Measurements from ENCODE around the gene PRR33.

PRR33 gene

DNA sequence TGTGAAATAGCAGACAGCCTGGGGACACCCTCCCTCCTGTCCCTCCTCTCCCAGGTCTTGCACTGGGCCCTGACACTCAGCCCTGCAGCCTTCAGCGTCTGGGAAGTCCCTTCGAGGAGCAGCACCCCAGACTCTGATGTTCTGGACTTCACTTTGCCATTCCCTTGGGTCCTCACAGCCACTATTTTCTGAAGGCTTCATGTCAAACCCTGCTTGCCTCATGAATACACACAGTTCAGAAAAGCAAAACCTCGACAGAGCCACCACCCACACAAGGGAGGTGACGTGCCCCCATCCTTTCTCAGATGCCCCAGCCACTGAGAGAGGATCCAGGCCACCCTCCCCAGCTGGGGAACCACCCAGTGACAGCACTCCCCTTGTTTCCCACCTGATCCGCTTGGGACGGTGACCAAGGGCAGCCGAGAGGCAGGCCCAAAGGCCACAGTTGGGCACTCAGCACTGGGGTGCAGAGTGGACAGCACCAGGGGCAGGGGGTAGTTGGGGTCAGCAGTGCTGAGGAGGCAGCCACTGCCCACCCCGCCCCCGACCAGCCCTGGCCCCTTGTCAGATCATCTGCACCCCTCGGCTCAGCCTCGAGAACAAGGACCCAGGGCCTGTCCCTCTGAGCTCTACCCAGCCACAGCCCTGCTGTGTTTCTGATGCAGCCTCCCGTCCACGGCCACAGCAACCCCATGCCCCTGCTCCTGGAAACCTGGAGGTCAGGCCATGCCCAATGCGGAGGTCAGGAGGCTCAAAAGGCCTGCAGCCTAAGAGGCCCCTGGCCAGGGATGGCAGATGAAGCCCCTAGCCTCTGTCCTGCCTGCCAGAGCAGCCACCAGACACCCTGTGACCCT lies 24.7 kb upstream of the PRR33 start:
- DNase-seq (ENCODE audit: low read depth in 2 of 2), result no peak

DNA sequence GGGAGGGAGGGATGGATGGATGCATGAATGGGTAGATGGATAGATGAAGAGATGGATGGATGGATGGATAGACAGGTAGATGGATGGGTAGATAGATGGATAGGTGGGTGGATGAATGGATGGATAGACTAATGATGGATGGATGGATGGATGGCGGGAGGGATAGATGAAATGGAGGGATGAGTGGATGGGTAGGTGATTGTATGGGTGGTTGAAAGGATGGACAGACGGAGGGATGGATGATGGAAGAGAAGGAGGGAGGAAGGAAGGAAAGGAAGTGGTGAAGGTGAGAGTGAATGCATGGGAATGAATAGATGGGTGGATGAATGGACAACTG lies 24.1 kb upstream of the PRR33 start:
- no peak for DNase-seq (ENCODE audit: low read depth in 2 of 2)

DNA sequence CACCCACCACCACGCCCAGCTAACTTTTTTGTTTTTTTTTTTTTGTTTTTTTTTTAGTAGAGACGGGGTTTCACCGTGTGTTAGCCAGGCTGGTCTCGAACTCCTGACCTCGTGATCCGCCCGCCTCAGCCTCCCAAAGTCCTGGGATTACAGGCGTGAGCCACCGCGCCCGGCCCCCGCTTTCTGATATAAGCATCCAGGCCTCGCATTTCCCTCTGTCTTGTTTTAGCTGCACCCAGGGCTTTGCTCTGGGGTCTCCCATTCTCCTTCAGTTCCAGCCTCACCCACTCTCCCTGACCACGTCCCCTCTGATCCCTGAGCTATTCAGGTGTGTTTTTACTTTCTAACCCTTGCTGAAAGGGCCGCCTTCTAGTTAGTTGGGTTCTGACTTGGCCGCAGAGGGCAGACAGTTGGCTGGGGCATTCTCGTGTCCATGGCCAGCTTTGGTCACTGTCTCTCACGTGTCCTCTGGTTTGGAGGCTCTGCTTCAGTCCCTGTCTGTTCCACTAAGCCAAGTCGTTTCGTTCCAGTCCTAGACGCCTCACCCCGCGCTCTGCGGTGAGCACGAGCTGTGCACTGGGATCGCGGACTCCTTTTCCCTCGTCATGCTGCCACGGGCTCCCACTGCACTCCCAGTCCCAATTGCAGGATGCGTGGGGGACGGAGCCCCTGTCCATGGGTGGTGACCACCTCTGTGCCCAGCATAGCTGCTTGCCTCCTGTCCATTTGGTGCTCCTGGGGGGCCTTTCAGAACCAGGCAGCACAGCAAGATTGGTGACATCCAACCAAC lies 21.8 kb upstream of the PRR33 start:
- DNase-seq (ENCODE audit: low read depth in 2 of 2), result no peak

DNA sequence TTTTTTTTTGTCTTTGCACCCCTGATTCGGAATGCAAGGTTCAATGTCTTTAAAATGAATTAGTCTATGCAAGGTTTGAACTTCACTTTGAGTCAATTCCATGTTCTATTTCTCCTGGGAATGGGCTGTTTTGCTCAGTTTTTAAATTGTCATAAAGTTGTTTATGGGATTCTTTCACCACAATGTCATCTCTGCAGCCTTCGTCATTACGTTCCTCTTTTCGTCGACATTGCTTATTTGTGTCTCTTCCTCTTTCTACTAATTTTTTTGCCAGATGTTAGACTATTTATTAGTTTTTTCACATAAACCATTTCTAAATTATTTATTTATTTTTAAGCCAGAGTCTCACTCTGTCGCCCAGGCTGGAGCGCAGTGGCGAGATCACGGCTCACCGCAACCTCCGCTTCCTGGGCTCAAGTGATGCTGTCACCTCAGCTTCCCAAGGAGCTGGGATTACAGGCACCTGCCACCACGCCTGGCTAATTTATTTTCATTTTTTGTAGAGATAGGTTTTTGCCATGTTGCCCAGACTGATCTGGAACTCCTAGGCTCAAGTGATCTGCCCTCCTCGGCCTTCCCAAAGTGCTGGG lies 20.7 kb upstream of the PRR33 start:
- no peak for DNase-seq (ENCODE audit: low read depth in 2 of 2)

DNA sequence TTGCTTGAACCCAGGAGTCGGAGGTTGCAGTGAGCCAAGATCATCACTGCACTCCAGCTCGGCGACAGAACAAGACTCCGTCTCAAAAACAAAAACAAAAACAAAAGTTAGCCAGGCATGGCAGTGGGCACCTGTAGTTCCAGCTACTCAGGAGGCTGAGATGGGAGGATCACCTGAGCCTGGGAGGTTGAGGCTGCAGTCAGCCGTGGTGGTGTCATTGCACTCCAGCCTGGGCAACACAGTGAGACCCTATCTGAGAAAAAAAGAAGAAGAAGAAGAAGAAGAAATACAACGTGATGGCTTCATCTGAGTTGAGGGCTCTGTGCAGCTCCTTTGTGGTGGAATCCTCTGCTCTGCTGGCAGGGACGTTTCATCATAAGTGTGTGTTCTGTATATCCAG lies 17.8 kb upstream of the PRR33 start:
- DNase-seq (ENCODE audit: low read depth in 2 of 2), result no peak

DNA sequence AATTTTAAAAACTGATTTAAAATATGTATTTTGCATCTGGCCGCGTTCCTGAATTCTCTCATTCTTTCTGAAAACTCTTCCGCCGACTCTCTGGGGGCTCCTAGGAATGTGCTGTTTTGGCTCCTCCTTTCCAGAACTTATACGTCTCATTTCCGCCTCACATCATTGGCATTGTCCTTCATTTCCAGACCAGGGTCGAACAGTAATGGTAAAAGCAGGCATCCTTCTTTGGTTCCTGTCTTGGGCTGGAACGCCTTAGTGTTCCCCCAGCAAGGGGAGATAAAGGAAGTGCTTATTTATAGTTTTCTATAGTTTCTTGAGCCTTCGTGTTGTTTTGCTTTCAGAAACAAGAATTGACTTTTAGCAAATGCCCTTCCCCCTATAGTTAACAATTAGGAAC lies 16.9 kb upstream of the PRR33 start:
- DNase-seq (ENCODE audit: low read depth in 2 of 2), result no peak

DNA sequence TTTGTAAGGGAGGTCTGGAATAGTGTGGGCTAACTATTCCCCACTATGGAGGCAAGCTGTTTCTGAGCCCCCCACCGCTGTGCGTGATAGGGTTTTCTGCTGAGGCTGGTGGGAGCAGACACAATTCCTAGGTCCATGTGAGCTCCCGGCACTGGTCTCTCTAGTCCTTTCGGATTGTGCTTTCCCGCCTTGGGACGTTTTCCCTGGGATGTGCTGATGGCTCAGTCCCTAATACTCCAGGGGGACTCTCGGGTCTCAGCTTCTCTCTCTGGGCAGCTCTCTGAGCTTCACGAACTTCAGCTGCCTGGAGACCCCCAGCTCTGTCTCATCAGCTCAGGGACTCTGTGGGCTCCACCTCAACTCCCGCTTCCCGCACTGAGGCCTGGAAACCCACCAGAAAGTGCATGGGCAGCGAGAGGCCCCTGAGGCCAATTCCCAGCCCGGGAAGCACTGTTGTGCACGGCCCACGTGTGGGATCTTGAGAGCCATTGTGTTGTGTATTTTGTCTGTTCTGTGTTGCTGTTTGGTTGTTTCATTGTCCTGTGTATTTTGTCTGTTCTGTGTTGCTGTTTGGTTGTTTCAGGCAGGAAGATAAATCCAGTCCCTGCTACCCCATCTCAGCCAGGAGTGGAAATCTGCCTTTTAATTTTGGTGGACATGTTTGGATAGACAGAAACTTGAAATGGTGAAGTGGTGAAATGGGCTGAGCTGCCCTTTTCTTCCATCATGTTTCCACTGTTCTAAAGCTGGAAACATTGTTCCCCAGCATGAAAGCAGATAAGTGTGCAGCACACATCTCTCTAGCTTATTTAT lies 15.1 kb upstream of the PRR33 start:
- DNase-seq (ENCODE audit: low read depth in 2 of 2), result no peak

DNA sequence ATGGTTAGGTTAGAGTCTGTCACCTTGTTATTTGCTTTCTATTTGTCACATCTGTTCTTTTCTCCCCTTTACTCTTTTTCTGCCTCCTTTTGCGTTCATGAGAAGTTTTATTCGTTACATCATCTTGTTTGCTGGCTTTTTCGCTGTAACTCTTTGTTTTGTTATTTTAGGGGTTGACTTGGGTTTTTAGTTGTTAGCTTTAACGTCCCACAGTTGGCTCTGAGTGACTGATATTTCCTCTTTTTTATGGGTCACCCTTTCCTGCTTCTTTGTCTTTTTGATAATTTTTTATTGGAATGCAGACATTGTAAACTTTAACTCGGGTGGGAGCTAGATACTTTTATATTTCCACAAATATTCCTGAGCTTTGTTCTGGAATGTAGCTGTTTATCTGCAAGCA lies 14.5 kb upstream of the PRR33 start:
- no peak for DNase-seq (ENCODE audit: low read depth in 2 of 2)

DNA sequence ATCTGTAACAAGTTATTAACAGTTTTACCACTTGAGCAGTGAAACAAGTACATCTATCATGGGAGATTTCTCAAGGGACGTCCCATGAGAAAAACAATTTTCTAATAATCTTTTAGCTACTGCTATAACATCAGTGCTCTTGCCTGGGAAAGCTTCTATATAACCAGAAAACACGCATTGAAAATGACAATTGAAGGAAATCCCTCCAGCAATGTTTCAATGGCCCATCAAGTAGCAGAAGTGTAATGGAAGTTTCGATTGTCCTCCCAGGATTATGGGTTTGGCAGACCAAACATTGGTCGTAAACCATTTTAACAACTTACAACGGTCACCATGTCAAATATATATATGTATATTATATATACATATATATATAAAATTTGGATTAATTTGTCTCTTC lies 8.0 kb upstream of the PRR33 start:
- DNase-seq (ENCODE audit: low read depth in 2 of 2), result no peak

DNA sequence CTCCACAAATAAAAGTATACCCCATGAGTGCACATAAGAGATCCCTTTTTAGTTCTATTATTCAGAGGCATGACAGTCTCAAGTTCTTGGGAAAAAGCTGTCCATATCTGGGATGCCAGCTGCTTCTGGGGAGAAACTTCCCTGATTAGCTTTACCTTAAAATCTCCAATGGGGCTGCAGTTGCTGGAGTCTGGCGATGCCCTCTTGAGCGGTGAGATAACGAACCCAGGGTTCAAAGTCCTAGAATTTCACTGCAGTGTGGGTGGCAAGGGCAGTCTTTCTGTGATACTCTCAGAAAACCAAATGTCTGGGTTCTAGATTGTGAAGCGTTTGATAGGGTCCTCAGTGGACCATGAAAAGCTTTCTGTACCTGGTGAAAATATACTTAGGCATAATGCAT lies 7.4 kb upstream of the PRR33 start:
- DNase-seq (ENCODE audit: low read depth in 2 of 2), result no peak

DNA sequence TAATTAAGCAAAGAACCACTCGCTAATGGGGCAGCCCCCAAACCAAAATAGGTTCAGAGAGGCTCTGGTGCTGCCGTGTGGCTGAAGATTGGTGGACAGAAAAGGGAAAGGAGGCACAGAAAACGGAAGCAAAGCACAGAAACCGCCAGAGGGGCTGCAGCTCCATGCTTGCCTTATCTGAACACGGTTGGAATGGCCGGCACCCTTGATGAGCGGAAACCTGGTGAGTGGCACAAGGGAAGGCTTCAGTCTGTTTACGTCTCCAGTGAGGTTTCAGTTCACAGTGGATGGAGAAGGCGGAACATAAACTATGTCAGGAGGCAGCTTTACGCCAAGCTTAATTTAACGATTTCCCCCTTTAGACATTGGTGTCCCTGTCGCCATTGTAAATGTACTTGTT lies 5.2 kb upstream of the PRR33 start:
- DNase-seq (ENCODE audit: low read depth in 2 of 2), result no peak

DNA sequence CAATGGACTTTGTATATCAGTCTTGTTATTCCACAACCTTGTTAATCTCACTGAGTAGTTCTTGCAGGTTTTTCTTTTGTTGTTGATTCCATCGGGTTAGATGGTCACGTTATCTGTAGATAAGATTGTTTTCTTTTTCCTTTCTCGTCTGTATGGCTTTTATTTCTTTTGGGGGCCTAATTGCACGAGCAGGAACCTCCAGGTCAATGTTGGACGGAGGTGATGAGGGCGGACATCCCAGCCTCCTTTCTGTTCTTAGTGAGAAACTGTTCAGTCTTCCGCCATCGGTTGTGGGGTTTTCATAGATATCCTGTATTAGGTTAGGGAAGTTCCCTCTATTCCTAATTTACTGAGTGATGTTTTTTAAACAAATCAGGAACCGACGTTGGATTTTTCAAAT lies 4.8 kb upstream of the PRR33 start:
- no peak for DNase-seq (ENCODE audit: low read depth in 2 of 2)

DNA sequence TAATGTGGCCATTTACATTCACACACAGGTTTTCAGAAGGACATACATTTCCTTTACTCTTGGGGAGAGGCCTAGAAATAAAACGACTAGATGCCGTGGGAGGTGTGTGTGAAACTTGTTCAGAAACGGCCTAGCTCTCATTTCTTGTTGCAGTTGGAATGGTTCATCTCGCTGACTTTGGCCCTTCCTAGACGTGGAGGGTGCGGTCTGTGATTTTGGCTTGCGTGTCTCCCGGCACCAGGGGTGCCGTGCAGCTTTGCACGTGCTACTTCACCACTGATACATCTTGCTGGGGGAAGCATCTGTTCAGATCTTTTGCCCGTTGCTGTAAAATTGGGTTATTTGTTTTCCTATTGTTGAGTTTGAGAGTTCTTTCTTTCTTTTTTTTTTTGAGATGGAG lies 3.1 kb upstream of the PRR33 start:
- no peak for DNase-seq (ENCODE audit: low read depth in 2 of 2)

DNA sequence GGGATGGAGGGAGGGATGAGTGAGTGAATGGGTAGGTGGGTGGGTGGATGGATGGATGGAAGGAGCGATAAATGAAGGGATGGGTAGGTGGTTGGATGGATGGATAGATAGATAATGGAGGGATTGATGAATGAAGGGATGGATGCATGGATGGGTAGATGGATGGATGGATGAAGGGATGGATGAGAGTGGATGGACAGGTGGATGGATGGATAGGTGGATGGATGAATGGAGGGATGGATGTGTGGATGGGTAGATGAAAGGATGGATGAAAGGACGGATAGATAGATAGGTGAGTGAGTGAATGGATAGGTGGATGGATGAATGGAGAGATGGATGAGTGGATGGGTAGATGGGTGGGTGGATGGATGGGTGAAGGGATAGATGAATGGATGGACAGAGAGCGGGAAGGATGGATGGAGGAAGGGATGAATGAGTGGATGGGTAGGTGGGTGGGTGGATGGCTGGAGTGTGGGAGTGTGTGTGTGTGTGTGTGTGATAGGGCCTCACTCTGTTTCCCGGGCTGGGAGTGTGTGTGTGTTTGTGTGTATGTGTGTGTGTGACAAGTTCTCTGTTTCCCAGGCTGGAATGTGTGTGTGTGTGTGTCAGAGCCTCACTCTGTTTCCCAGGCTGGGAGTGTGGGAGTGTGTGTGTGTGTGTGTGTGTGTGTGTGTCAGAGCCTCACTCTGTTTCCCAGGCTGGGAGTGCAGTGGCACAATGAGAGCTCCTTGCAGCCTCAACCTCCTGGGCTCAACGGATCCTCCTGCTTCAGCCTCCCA lies 2.1 kb upstream of the PRR33 start:
- DNase-seq (ENCODE audit: low read depth in 2 of 2), result no peak

DNA sequence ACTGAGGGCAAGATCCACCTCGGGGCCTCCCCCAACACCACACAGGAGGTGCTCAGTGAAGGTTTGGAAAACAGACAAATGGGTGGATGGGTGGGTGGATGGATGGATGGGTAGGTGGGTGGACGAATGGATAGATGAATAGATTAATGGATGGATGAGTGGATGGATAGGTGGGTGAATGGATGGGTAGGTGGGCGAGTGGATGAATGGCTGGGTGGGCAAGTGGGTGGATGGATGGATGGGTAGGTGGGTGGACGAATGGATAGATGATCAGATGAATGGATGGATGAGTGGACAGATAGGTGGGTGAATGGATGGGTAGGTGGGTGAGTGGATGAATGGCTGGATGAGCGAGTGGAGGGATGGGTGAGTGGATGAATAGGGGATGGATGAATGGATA lies 863 bp upstream of the PRR33 start:
- DNase-seq (ENCODE audit: low read depth in 2 of 2), result no peak

DNA sequence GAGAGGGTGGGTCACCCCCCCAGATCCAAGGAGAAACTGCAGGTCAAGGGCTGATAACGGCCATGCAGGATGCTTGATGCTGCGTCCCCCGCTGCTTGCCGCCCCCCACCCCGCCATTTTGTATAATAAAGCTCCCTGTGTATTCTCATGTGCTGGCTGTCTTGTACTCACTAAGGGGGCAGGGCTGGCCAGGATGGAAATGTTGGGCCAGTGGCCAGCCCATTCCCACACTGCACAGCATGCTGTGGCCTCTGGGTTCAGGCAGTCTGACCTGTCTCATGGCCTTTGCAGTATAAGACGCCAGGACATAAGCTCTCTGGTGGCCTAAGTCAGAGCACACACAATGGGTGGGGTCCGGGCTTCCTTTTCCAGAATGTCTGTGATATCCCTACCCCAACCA lies 421 bp upstream of the PRR33 start:
- DNase-seq (ENCODE audit: low read depth in 2 of 2), result no peak

DNA sequence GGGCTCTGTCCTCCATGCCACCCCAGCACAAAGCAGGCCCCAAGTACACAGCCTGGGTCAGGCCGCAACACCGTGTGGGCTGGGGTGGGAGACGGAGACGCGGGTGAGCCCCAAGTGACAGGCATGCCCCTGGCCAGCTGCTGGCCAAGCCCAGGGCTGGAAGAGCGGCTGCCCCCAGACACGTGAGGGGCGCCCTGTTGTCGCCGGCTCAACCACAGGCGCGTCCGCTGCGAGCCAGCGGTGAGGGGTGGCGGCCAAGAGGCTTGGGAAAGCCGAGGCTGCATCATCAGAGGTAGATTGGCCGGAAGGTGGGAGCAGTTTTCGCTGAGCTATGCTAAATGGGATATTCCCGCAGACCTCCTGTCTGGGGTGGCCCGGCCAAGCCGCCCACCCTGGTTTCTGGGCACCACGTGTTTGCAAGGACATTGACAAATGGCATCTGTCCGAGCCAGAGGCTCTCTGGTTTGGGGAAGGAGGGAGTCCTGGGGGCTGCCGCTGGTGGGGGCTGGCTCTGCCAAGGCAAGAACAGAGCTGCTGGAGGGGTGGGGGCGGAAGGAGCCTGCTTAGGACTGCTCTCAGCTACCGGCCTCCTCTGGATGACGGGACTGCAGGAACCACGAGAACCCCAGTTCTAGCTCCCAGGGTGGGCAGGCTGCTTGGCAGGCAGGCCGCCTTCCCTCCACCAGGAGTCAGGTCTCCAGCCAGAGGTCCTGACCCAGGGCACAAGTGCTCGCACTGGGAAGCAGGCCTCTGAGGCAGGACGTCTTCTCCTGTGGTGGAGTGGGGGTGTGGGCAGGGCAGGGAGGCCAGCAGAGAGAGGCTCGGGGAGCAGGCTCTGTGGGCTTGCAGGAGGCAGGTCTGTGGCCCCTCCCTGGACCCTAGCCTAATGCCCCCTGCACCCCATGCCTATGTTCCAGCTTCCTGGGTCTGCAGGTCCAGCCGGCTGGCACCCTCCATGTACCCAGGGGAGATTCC lies 552 bp downstream of the PRR33 start:
- no peak for DNase-seq (ENCODE audit: low read depth in 2 of 2)

DNA sequence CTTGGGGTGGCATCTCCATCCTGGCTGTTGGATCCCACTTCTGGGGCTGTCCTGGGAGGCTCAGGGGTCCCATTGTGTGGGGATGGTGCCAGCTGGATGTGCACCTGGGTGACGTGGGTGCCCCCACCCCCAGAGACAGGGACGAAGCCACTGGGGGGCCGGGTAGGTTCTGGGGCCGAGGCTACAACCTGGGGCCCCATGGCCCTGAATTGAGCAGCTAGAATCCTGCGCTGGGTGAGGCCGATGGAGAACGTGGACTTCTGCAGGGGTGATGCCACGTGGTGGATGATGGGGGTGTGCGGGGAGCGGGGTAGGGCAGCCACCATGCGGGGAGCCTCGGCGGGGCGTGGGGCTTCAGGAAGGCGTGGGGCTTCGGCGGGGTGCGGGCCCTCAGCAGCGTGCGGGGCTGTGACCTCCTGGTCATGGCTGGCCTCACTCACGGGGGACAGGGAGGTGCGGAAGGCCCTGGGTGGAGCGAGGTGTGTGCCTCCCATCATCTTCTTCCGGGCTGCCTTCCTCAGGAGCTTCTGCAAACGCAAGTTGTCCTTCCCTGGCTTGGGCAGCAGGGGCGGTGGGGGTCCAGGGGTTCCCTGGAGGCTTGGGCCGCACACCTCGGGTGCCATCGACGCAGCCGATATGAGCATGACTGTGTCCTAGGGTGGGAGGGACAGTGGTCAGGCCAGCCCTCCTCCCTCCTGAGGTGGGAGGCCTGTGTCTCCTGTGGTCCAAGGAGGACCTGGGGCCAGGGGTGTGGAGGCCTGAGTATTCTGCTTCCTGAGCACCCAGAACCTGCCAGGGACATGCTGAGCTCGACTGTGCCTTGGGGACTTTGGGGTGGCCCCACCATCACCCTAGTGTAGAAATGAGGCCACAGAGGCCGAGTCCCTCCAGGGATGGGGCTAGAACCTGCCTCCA lies 1.5 kb downstream of the PRR33 start:
- DNase-seq (ENCODE audit: low read depth in 2 of 2), result no peak
